K562 (cell line): ENCODE measurements around the gene TOMM22. TPM values are rescaled to one million over a fixed set of nuclear protein-coding genes. Genes with fewer than 3 reads are reported as not detected.

Source experiments
- ATAC-seq: fragments of 200-7000 bp; cut with Tn5 transposase; 3 replicates; pipeline ENCODE4 v1.9.1; 2020; ENCODE audit warnings: moderate library complexity
- BruUV-seq: library from RNA; stranded (reverse); fragments of 400-500 nt; replicated peaks from 2 replicates; lab custom pipeline; 2021; lab: Mats Ljungman, UMichigan
- CTCF ChIA-PET: fragments of 300-600 bp; formaldehyde crosslinking; extraction: SDS; loops from one replicate; lab custom pipeline; 2021; ENCODE audit warnings: low intra/inter-chr PET ratio; lab: Yijun Ruan, JAX
- POLR2A ChIA-PET: fragments of 300-600, 350-650 bp; sonication (Branson Sonifier 250); formaldehyde crosslinking; extraction: SDS; loops from one replicate; lab custom pipeline; 2021; ENCODE audit warnings: antibody characterized with exemption, inconsistent platforms; lab: Yijun Ruan, JAX
- DNase-seq, 4 experiments: peaks; one replicate each; pipeline versions ENCODE4 v3.0.0 to v3.0.0-alpha.2; 2011 to 2018; ENCODE audit warnings: low spot score in 3 of 4, mixed read lengths in 3 of 4; ENCODE audit errors: extremely low read depth in 1 of 4
- FAIRE-seq: peaks from 2 replicates; lab custom pipeline; 2011; peaks lifted over from hg19 to GRCh38; lab: Jason Lieb, UNC
- H2AFZ ChIP-seq: 2 replicates; pipeline ENCODE4 v1.6.0; 2011; ENCODE audit warnings: low read depth, low read length, control low read depth, inconsistent platforms
- H3K27ac ChIP-seq: fragments of 200-600 bp; 3 replicates; pipeline ENCODE4 v1.8.0; 2011; ENCODE audit warnings: low read depth, mild to moderate bottlenecking, control low read depth, inconsistent platforms, low read length, moderate library complexity, mixed read lengths; ENCODE audit errors: extremely low read depth
- H3K27me3 ChIP-seq, 2 experiments: fragments of 300-600 bp in 1 of 2; 2 replicates in 1 of 2; 3 replicates in 1 of 2; pipeline versions ENCODE4 v1.6.0 to v1.8.0; 2011; ENCODE audit warnings: inconsistent platforms in 2 of 2, low read length in 2 of 2, mild to moderate bottlenecking in 1 of 2, mixed read lengths in 1 of 2, moderate library complexity in 1 of 2; ENCODE audit not compliant: control insufficient read depth in 2 of 2, insufficient read depth in 2 of 2
- H3K36me3 ChIP-seq: fragments of 300-600 bp; 3 replicates; pipeline ENCODE4 v1.8.0; 2011; ENCODE audit warnings: mild to moderate bottlenecking, low read length, inconsistent platforms; ENCODE audit not compliant: control insufficient read depth, insufficient read depth
- H3K4me1 ChIP-seq, 2 experiments: fragments of 200-600 bp in 1 of 2; replicated peaks in 1 of 2; 2 replicates in 1 of 2; 3 replicates in 1 of 2; pipeline versions ENCODE4 v1.5.1 to v1.8.0; 2011; ENCODE audit warnings: inconsistent platforms in 2 of 2, low read length in 2 of 2, mild to moderate bottlenecking in 1 of 2, mixed read lengths in 1 of 2, moderate library complexity in 1 of 2; ENCODE audit not compliant: control insufficient read depth in 2 of 2, insufficient read depth in 2 of 2
- H3K4me2 ChIP-seq: 2 replicates; pipeline ENCODE4 v1.6.1; 2011; ENCODE audit warnings: low read length, control low read depth, inconsistent platforms, mixed read lengths; ENCODE audit not compliant: insufficient read depth
- H3K4me3 ChIP-seq: fragments of 200-600 bp; sonication (generic), shearing (Covaris generic); 2 replicates; pipeline ENCODE4 v1.5.1; 2016; ENCODE audit warnings: control low read depth, inconsistent platforms
- H3K79me2 ChIP-seq: fragments of 200-600 bp; 3 replicates; pipeline ENCODE4 v1.8.0; 2011; ENCODE audit warnings: low read length, inconsistent platforms; ENCODE audit not compliant: control insufficient read depth, insufficient read depth
- H3K9ac ChIP-seq, 2 experiments: 2 replicates each; pipeline versions ENCODE4 v1.6.0 to v1.6.1; 2011; ENCODE audit warnings: low read depth in 2 of 2, low read length in 2 of 2, control low read depth in 1 of 2, inconsistent platforms in 1 of 2, mild to moderate bottlenecking in 1 of 2, mixed read lengths in 1 of 2; ENCODE audit not compliant: insufficient read depth in 1 of 2
- H3K9me1 ChIP-seq: one replicate; pipeline ENCODE4 v1.6.0; 2011; ENCODE audit warnings: inconsistent platforms, mild to moderate bottlenecking, low read length, moderate library complexity; ENCODE audit not compliant: control insufficient read depth, insufficient read depth
- H3K9me3 ChIP-seq: replicated peaks from 2 replicates; pipeline ENCODE4 v1.5.1; 2011; ENCODE audit warnings: low read depth, low read length, inconsistent platforms; ENCODE audit not compliant: control insufficient read depth, insufficient read depth
- H4K20me1 ChIP-seq: replicated peaks from 2 replicates; pipeline ENCODE4 v1.6.1; 2011; ENCODE audit warnings: low read length, inconsistent platforms, mixed read lengths; ENCODE audit not compliant: control insufficient read depth, insufficient read depth
- CHD1 ChIP-seq: fragments of 200-600 bp; sonication (generic); IDR thresholded peaks from one replicate; pipeline ENCODE4 v1.6.1; 2012; ENCODE audit warnings: mild to moderate bottlenecking, moderate library complexity, low read length, inconsistent platforms
- CSDE1 ChIP-seq, 2 experiments: fragments of 450-650 bp; IDR thresholded peaks; 2 replicates each; pipeline ENCODE4 v1.6.1; 2016; ENCODE audit warnings: mild to moderate bottlenecking in 1 of 2
- EP300 ChIP-seq: IDR thresholded peaks from 2 replicates; pipeline ENCODE4 v1.6.1; 2012; ENCODE audit warnings: low read length, improper control_type of control experiment
- EP400 ChIP-seq: fragments of 450-650 bp; IDR thresholded peaks from 2 replicates; pipeline ENCODE4 v1.6.1; 2017; ENCODE audit warnings: antibody characterized with exemption, mild to moderate bottlenecking, moderate library complexity
- ESRRB ChIP-seq: fragments of 250-450 bp; sonication (Bioruptor Pico); IDR thresholded peaks from 2 replicates; pipeline ENCODE4 v1.5.0; 2020; ENCODE audit warnings: mild to moderate bottlenecking, moderate library complexity, borderline replicate concordance
- FOXA3 ChIP-seq, 2 experiments: fragments of 450-650 bp in 1 of 2; sonication (generic) in 1 of 2; formaldehyde crosslinking; IDR thresholded peaks in 1 of 2; conservative IDR thresholded peaks in 1 of 2; 2 replicates each; pipeline versions ENCODE4 v1.4.0 to v1.8.0; 2020 to 2022; ENCODE audit warnings: mild to moderate bottlenecking in 2 of 2, missing genetic modification reagents in 1 of 2
- FOXP1 ChIP-seq: sonication (generic); formaldehyde crosslinking; IDR thresholded peaks from 2 replicates; pipeline ENCODE4 v1.8.0; 2022; ENCODE audit warnings: mild to moderate bottlenecking, missing genetic modification reagents
- MNT ChIP-seq, 2 experiments: fragments of 450-650 bp; conservative IDR thresholded peaks; 2 replicates each; pipeline ENCODE4 v1.6.1; 2017; ENCODE audit warnings: mild to moderate bottlenecking in 2 of 2, moderate library complexity in 2 of 2
- MYC ChIP-seq, 2 experiments: fragments of 250-450 bp in 1 of 2; sonication (Bioruptor Pico) in 1 of 2; IDR thresholded peaks; 2 replicates each; pipeline versions ENCODE4 v1.5.1 to v1.6.1; 2012 to 2021; ENCODE audit warnings: low read depth in 2 of 2, borderline replicate concordance in 1 of 2, improper control_type of control experiment in 1 of 2, low read length in 1 of 2, mild to moderate bottlenecking in 1 of 2, moderate library complexity in 1 of 2
- NR1H2 ChIP-seq: sonication (generic); formaldehyde crosslinking; IDR thresholded peaks from 2 replicates; pipeline ENCODE4 v1.4.0; 2020; ENCODE audit warnings: mild to moderate bottlenecking, missing genetic modification reagents
- TBL1XR1 ChIP-seq, 2 experiments: IDR thresholded peaks; 2 replicates each; pipeline ENCODE4 v1.6.1; 2012; ENCODE audit warnings: improper control_type of control experiment in 2 of 2, low read length in 2 of 2, mild to moderate bottlenecking in 1 of 2
- TRIM28 ChIP-seq: fragments of 450-650 bp; IDR thresholded peaks from 2 replicates; pipeline ENCODE4 v1.6.1; 2017
- ZBTB8A ChIP-seq: fragments of 450-650 bp; IDR thresholded peaks from 2 replicates; pipeline ENCODE4 v1.6.1; 2018; ENCODE audit warnings: mild to moderate bottlenecking, moderate library complexity; ENCODE audit not compliant: partially characterized antibody
- ZNF232 ChIP-seq: sonication (generic); formaldehyde crosslinking; IDR thresholded peaks from 2 replicates; pipeline ENCODE4 v1.8.0; 2022; ENCODE audit warnings: mild to moderate bottlenecking, missing genetic modification reagents
- ZNF408 ChIP-seq: fragments of 250-450 bp; sonication (Bioruptor Pico); IDR thresholded peaks from 2 replicates; pipeline ENCODE4 v1.4.0; 2020; ENCODE audit warnings: low read depth, mild to moderate bottlenecking, moderate library complexity
- WGBS: fragments of 100-300 bp; shearing (Covaris generic); methylation state at CpG from one replicate; pipeline ENCODE4 v1.1.6; 2016; ENCODE audit warnings: low coverage, mixed read lengths; ENCODE audit not compliant: insufficient coverage; ENCODE audit errors: missing lambda C conversion rate; 5-methylcytosine and 5-hydroxymethylcytosine counted together
- in situ Hi-C: fragments of 300-500 bp; cut with MboI; formaldehyde crosslinking; loops from 4 replicates; pipeline ENCODE4 v1.15.0; 2018; ENCODE audit warnings: inconsistent platforms, mixed read lengths
- intact Hi-C: fragments of 100-400 bp; cut with micrococcal nuclease; formaldehyde crosslinking; loops from 2 replicates; pipeline ENCODE4 v1.14.2; 2022
- polyA plus RNA-seq, 8 experiments: library from polyadenylated mRNA; depleted of rRNA in 4 of 8; stranded (reverse) in 5 of 8; unstranded in 3 of 8; fragments of >200 nt; fragmentation: Nextera tagmentation in 2 of 8; fragmentation: Illumina TruSeq in 1 of 8; extraction: Ambion mirVana in 2 of 8; extraction: Trizol in 1 of 8; gene quantifications; 2 replicates each; pipeline versions ENCODE4 v1.2.1 to v1.2.3, GENCODE V29; 2011 to 2014; ENCODE audit warnings: inconsistent platforms in 1 of 8, missing spikeins in 1 of 8
- total RNA-seq, 7 experiments: library from RNA; depleted of rRNA in 6 of 7; stranded (reverse); fragments of >200 nt in 6 of 7; fragmentation: Illumina TruSeq in 2 of 7; extraction: Trizol in 2 of 7; gene quantifications; 2 replicates each; pipeline versions ENCODE4 v1.2.1 to v1.2.3, GENCODE V29; 2011 to 2021; ENCODE audit warnings: low replicate concordance in 1 of 7

Gene TOMM22
- total and polyA plus RNA-seq, 9 of the 15 experiments (the other 6 are each of a cell fraction or from before 2014, with no cell fraction given) = 25.8 to 108 (median 73.8) TPM

- no peaks in the 10 kb centered on the region for H3K27me3 ChIP-seq
- BruUV-seq = no TSS peak
- intact Hi-C loops (no loop called here), in situ Hi-C loops (no loop called here)
- H3K27ac ChIP-seq = peak overlapping the region; percentile 91
- no peaks in the 10 kb centered on the region for H3K9me1 ChIP-seq
- WGBS = 0% methylated on average over 4 of the region's 4 CpGs
- FAIRE-seq (no peak), DNase-seq (no peak), ATAC-seq (no peak)
- ChIA-PET POLR2A (interaction anchor here (0.6 to 2.7 kb wide), 9 partner anchors 8 to 50 kb away, joined by 3 to 9 read pairs (median 6); partner anchors contain the start of gene TOMM22), CTCF (no interaction called here)
- H3K4me2 ChIP-seq = peak overlapping the region; percentile 91
- peaks cover 31% of the 10 kb centered on the region; the same call in 2 of the 3 replicates for H3K36me3 ChIP-seq
- peaks cover 18% of the 10 kb centered on the region for H4K20me1 ChIP-seq
- H3K4me1 ChIP-seq = peaks cover 26 to 36% of the 10 kb centered on the region in 2 experiments; a peak in 4 of 5 replicates
- no peak overlapping the region for H2AFZ ChIP-seq
- peaks cover 61% of the 10 kb centered on the region for H3K79me2 ChIP-seq
- TF ChIP-seq EP400 = 0 out of 2 replicates have a peak, but pooled peaks have one; percentile 2
- TF ChIP-seq EP300 = no peak
- no peak for TF ChIP-seq TBL1XR1 (IDR thresholded peaks at IDR 0.05; ENCODE audit: low read length in 2 of 2)
- H3K9me3 ChIP-seq = no peaks in the 10 kb centered on the region
- peak overlapping the region; percentile 94 for H3K4me3 ChIP-seq
- peak overlapping the region; percentile 86 to 97 for H3K9ac ChIP-seq
Measured at GRCh38 chr22:38706901-38707195, 25.1 kb downstream of the TOMM22 start.

- Histone ChIP-seq H4K20me1 (peaks cover 23% of the 10 kb centered on the region), H3K36me3 (peaks cover 32% of the 10 kb centered on the region; the same call in 2 of the 3 replicates), H3K9ac (peak overlapping the region; percentile 68 to 86; a peak in 3 of 4 replicates), H3K4me3 (peak overlapping the region; percentile 94), H3K4me1 (peaks cover 27 to 40% of the 10 kb centered on the region in 2 experiments; a peak in 4 of 5 replicates), H2AFZ (no peak overlapping the region), H3K4me2 (peak overlapping the region; percentile 91), H3K27ac (peak overlapping the region; percentile 91), H3K27me3 (no peaks in the 10 kb centered on the region), H3K9me3 (no peaks in the 10 kb centered on the region), H3K9me1 (no peaks in the 10 kb centered on the region), H3K79me2 (peaks cover 66% of the 10 kb centered on the region)
- in situ Hi-C loops = no loop called here
- ChIA-PET POLR2A (interaction anchor here (0.6 to 2.7 kb wide), 12 partner anchors 9 to 408 kb away, joined by 3 to 9 read pairs (median 4); partner anchors contain the start of gene TOMM22), CTCF (no interaction called here)
- WGBS = 0% methylated on average over 2 of the region's 2 CpGs
- DNase-seq = peak in 2 of 4 experiments; percentile 39 to 57
- FAIRE-seq = peak; percentile 81
- intact Hi-C loops = no loop called here
- TSS peak; percentile 55 for BruUV-seq
- peak; percentile 3; the same call in 1 of the 3 replicates for ATAC-seq
- TF ChIP-seq ZBTB8A (no peak), ESRRB (CRISPR knock-in tag) (no peak), CHD1 (no peak), FOXP1 (CRISPR knock-in tag) (no peak), ZNF232 (no peak), NR1H2 (CRISPR knock-in tag) (no peak), ZNF408 (CRISPR knock-in tag) (no peak), TRIM28 (no peak), FOXA3 (CRISPR knock-in tag; conservative IDR thresholded peaks at IDR 0.05 in 1 of 2, IDR thresholded peaks at IDR 0.05 in 1 of 2) (0 out of 4 replicates have a peak, but pooled peaks of 1 of the 2 experiments have one; percentile 11), MYC (IDR thresholded peaks at IDR 0.05; ENCODE audit: low read depth, low read length) (no peak), MYC (CRISPR knock-in tag; IDR thresholded peaks at IDR 0.05; ENCODE audit: borderline replicate concordance, low read depth) (no peak), MNT (conservative IDR thresholded peaks at IDR 0.05) (peak in 1 of 2 experiments; percentile 34; a peak in 1 of 4 replicates), CSDE1 (IDR thresholded peaks at IDR 0.05) (no peak)
Measured at GRCh38 chr22:38707346-38707745, 25.6 kb downstream of the TOMM22 start.
